ENCODE results near the gene PAGE2. TPM values are rescaled to one million over a fixed set of nuclear protein-coding genes. Genes with fewer than 3 reads are reported as not detected.
"Not testable (repeated sequence)": the region's sequence is repeated elsewhere in the genome, so short reads cannot be mapped to it uniquely, and the experiment has no call there.

Gene PAGE2
- total RNA-seq, 4 donors from 2014 or later: not detected

DNA sequence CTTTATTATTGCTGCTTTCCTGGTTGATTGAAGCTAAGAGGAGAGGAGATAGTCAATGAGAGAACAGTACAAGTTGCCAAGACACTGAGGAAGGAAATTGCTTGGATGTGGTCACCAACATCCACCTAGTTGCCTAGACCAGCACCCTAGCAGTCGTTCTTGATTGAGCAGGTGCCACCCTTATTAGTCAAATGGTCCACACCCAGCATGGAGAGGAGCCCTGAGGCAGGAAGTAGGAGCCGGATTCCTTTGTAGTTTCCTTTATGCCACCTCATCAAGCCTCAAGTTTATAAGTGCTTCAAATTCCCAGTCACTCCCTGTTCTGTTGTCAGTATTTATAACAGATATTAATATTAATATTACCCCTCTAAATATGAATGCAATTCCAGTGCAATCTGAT lies 19.1 kb downstream of the PAGE2 start:
- Histone ChIP-seq H3K4me3 (no peak overlapping the region), H3K4me1 (no peaks in the 10 kb centered on the region), H3K27me3 (no peaks in the 10 kb centered on the region), H3K9me3 (no peaks in the 10 kb centered on the region), H3K36me3 (no peaks in the 10 kb centered on the region), H3K27ac (no peak overlapping the region)
- TF ChIP-seq, protein P1, sequence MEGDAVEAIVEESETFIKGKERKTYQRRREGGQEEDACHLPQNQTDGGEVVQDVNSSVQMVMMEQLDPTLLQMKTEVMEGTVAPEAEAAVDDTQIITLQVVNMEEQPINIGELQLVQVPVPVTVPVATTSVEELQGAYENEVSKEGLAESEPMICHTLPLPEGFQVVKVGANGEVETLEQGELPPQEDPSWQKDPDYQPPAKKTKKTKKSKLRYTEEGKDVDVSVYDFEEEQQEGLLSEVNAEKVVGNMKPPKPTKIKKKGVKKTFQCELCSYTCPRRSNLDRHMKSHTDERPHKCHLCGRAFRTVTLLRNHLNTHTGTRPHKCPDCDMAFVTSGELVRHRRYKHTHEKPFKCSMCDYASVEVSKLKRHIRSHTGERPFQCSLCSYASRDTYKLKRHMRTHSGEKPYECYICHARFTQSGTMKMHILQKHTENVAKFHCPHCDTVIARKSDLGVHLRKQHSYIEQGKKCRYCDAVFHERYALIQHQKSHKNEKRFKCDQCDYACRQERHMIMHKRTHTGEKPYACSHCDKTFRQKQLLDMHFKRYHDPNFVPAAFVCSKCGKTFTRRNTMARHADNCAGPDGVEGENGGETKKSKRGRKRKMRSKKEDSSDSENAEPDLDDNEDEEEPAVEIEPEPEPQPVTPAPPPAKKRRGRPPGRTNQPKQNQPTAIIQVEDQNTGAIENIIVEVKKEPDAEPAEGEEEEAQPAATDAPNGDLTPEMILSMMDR (IDR thresholded peaks at IDR 0.05): no peak
- no peak for TF ChIP-seq POLR2A (IDR thresholded peaks at IDR 0.05)
- no peak for DNase-seq
- intact Hi-C loops (cut with DNase I; ENCODE audit: low total_unique reads) (no loop called here), in situ Hi-C loops (cut with MboI; ENCODE audit: low pct_ligation_motif_present in 1 of 4, low pct_unique_long_range_greater_than_20kb in 1 of 4, low sequenced_read_pairs in 3 of 4) (no loop called here)
- 40 to 44% methylated on average over 1 to 2 of the region's 2 CpGs for WGBS, 2 donors (ENCODE audit: low coverage in 1 of 2)

- no peaks in the 10 kb centered on the region for H3K9me3 ChIP-seq
- 61% methylated on average over 6 of the region's 7 CpGs; no CpG with 5 or more reads in 1 of the 2 donors for WGBS, 2 donors (ENCODE audit: low coverage in 1 of 2)
- no peak overlapping the region for H3K4me3 ChIP-seq
- no peaks in the 10 kb centered on the region for H3K36me3 ChIP-seq
- no peak overlapping the region for H3K27ac ChIP-seq
- no peaks in the 10 kb centered on the region for H3K27me3 ChIP-seq
- TF ChIP-seq, protein P1 (IDR thresholded peaks at IDR 0.05): no peak
- TF ChIP-seq EP300 (IDR thresholded peaks at IDR 0.05; ENCODE audit: low read depth) (no peak), POLR2A (IDR thresholded peaks at IDR 0.05) (no peak), POLR2AphosphoS5 (IDR thresholded peaks at IDR 0.05) (no peak)
- intact Hi-C loops (cut with DNase I; ENCODE audit: low total_unique reads) (no loop called here), in situ Hi-C loops (cut with MboI; ENCODE audit: low pct_ligation_motif_present in 1 of 4, low pct_unique_long_range_greater_than_20kb in 1 of 4, low sequenced_read_pairs in 3 of 4) (no loop called here)
- H3K4me1 ChIP-seq: no peaks in the 10 kb centered on the region
- no peak for DNase-seq
Measured at GRCh38 chrX:55109306-55109705, 20.5 kb downstream of the PAGE2 start.

DNA sequence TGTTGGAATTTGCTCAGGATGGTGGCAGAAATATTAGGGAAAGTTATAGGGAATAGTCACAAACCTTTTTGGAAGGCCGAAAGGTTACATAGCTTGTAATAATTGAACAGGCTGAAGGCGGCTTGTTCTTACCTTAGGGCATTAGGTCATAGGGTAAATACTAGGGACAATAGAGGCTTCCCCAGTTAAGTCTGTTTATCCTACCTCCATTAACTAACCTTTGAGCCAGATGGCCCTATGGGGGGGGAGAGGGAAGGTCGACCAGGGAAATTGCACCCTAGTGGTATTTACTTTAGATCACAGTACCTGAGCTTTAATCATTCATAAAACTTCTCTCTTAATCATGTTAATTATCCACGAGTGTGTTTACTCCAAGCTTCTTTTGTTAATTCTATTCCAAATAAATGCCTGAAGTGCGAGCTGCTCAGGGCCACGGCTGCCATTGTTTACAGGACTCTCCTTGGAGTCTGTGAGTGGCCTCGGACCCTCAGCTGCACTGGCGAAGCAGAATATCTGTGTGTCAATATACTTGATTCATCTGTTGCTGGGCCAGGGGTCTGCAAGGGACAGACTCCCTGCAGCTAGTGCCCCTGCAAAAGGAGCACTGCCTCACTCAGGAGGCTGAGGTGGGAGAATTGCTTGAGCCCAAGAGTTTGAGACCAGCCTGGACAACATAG lies 22.9 kb downstream of the PAGE2 start:
- Histone ChIP-seq H3K27me3 (no peaks in the 10 kb centered on the region), H3K9me3 (no peaks in the 10 kb centered on the region), H3K36me3 (no peaks in the 10 kb centered on the region), H3K27ac (no peak overlapping the region), H3K4me1 (no peaks in the 10 kb centered on the region), H3K4me3 (no peak overlapping the region)
- no peak for DNase-seq
- intact Hi-C loops (cut with DNase I; ENCODE audit: low total_unique reads) (no loop called here), in situ Hi-C loops (cut with MboI; ENCODE audit: low pct_ligation_motif_present in 1 of 4, low pct_unique_long_range_greater_than_20kb in 1 of 4, low sequenced_read_pairs in 3 of 4) (no loop called here)
- WGBS, 2 donors (ENCODE audit: low coverage in 1 of 2): 47 to 63% methylated on average over 3 to 8 of the region's 8 CpGs
- TF ChIP-seq EP300 (IDR thresholded peaks at IDR 0.05; ENCODE audit: low read depth) (no peak), POLR2AphosphoS5 (IDR thresholded peaks at IDR 0.05) (no peak)

DNA sequence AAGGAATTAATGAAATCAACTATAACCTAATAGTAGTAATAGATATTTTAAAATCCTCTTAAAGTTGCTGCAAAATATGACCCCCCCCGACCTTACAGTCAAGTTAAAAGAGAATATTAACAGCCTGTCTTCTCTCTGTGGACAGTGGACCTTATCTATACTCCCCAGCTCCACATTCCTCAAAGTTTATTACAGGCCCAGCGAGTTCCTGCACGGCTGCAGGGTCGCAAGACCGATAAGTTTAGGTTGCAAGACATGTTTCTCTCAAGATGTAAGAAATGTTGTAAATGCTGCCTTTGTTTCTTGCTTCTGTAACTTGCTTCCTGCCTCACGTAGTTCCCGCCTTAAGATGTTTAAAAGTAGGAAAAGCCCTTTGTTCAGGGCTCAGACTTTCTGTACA lies 27.8 kb downstream of the PAGE2 start:
- intact Hi-C loops (cut with DNase I; ENCODE audit: low total_unique reads); H3K27me3 ChIP-seq; H3K9me3 ChIP-seq; H3K36me3 ChIP-seq; H3K27ac ChIP-seq; H3K4me3 ChIP-seq; DNase-seq; in situ Hi-C loops (cut with MboI; ENCODE audit: low pct_ligation_motif_present in 1 of 4, low pct_unique_long_range_greater_than_20kb in 1 of 4, low sequenced_read_pairs in 3 of 4); H3K4me1 ChIP-seq: not testable (repeated sequence)
- 67% methylated on average over 4 to 7 of the region's 7 CpGs for WGBS, 2 donors (ENCODE audit: low coverage in 1 of 2)

- Histone ChIP-seq H3K4me1 (no peaks in the 10 kb centered on the region), H3K27ac (no peak overlapping the region), H3K9me3 (no peaks in the 10 kb centered on the region), H3K4me3 (no peak overlapping the region), H3K36me3 (no peaks in the 10 kb centered on the region), H3K27me3 (no peaks in the 10 kb centered on the region)
- intact Hi-C loops (cut with DNase I; ENCODE audit: low total_unique reads) (no loop called here), in situ Hi-C loops (cut with MboI; ENCODE audit: low pct_ligation_motif_present in 1 of 4, low pct_unique_long_range_greater_than_20kb in 1 of 4, low sequenced_read_pairs in 3 of 4) (no loop called here)
- DNase-seq: no peak
- TF ChIP-seq, protein P1 (IDR thresholded peaks at IDR 0.05): no peak
- TF ChIP-seq POLR2A (IDR thresholded peaks at IDR 0.05) (no peak), EP300 (IDR thresholded peaks at IDR 0.05; ENCODE audit: low read depth) (no peak), POLR2AphosphoS5 (IDR thresholded peaks at IDR 0.05) (no peak)
- WGBS, 2 donors (ENCODE audit: low coverage in 1 of 2): 76% methylated on average over 3 of the region's 3 CpGs; no CpG with 5 or more reads in 1 of the 2 donors
Measured at GRCh38 chrX:55118574-55118973, 29.8 kb downstream of the PAGE2 start.

Data from transverse colon (tissue), 4 donors.